SK-N-MC (cell line): ENCODE measurements around the gene ZNF527.

Source experiments
- DNase-seq: peaks from one replicate; pipeline ENCODE4 v3.0.0-alpha.2; 2011; ENCODE audit warnings: low read depth, low spot score
- H3K27ac ChIP-seq: fragments of 200-600 bp; sonication (generic); 2 replicates; pipeline ENCODE4 v1.5.1; 2016; ENCODE audit warnings: mixed run types
- H3K36me3 ChIP-seq: fragments of 200-600 bp; sonication (generic); 2 replicates; pipeline ENCODE4 v1.6.1; 2017; ENCODE audit warnings: antibody characterized with exemption, low read length, mixed read lengths; ENCODE audit not compliant: insufficient read depth
- H3K4me3 ChIP-seq: fragments of 200-600 bp; sonication (generic); 2 replicates; pipeline ENCODE4 v1.5.1; 2016
- H3K9ac ChIP-seq: fragments of 200-600 bp; sonication (generic); 2 replicates; pipeline ENCODE4 v1.8.0; 2017; ENCODE audit warnings: mixed run types, mixed read lengths; ENCODE audit not compliant: insufficient read length
- H3K9me3 ChIP-seq: fragments of 200-600 bp; sonication (generic); 2 replicates; pipeline ENCODE4 v1.6.1; 2017; ENCODE audit warnings: low read depth, mild to moderate bottlenecking, antibody characterized with exemption, low read length, moderate library complexity, mixed read lengths
- EZH2 ChIP-seq: fragments of 200-600 bp; sonication (generic); IDR thresholded peaks from one replicate; pipeline ENCODE4 v1.6.1; 2017; ENCODE audit warnings: antibody characterized with exemption
- FOXP2 ChIP-seq: optimal IDR thresholded peaks from 2 replicates; pipeline ENCODE3; 2011; ENCODE audit warnings: mild to moderate bottlenecking, moderate library complexity; ENCODE audit not compliant: insufficient read depth; ENCODE audit errors: extremely low read length, control extremely low read depth
- POLR2AphosphoS5 ChIP-seq: IDR thresholded peaks from 2 replicates; pipeline ENCODE4 v1.6.1; 2012; ENCODE audit warnings: mild to moderate bottlenecking, low read depth, low read length, borderline replicate concordance

Gene ZNF527

DNA sequence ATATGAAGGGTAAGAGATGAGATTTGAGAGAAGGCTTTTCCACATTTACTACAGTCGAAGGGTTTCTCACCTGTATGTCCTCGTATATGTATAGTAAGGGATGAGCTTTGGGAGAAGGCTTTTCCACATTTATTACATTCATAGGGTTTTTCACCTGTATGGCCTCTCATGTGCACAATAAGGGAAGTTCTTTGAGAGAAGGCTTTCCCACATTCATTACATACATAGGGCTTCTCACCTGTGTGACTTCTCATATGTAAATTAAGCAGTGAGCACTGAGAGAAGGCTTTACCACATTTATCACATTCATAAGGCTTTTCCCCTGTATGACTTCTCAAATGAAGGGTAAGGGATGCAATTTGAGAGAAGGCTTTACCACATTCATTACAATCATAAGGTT, 41.8 kb downstream of the ZNF527 start:
- no peak overlapping the region for H3K27ac ChIP-seq
- no peak overlapping the region for H3K4me3 ChIP-seq
- H3K9ac ChIP-seq, result no peak overlapping the region
- DNase-seq, result no peak
- TF ChIP-seq POLR2AphosphoS5 (no peak), FOXP2 (no peak), EZH2 (no peak)
- H3K36me3 ChIP-seq, result peaks cover 19% of the 10 kb centered on the region
- peaks cover 16% of the 10 kb centered on the region for H3K9me3 ChIP-seq

DNA sequence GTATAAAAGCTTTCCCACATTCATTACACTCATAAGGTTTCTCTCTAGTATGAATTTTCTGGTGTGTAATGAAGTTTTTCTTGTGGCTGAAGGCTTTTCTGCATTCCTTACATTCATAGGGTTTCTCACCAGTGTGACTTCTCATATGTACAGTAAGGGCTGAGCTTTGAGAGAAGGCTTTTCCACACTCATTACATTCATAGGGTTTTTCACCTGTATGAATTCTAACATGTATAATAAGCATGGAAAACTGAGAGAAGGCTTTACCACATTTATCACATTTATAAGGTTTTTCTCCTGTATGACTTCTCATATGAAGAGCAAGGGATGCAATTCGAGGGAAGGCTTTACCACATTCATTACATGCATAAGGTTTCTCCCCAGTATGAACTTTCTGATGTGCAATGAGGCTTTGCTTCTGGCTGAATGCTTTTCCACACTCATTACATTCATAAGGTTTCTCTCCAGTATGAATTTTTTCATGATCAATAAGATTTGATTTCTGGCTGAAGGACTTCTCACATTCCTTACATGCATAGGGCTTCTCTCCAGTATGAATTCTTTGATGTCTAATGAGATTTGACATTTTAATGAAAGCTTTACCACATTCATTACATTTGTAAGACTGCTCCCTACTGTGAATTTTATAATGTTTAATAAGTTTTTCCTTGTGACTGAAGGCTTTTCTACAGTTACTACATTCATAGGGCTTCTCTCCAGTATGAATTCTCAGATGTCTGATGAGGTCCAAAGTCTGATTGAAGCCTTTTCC, 42.6 kb downstream of the ZNF527 start:
- H3K4me3 ChIP-seq, result no peak overlapping the region
- H3K9me3 ChIP-seq, result peaks cover 16% of the 10 kb centered on the region
- TF ChIP-seq EZH2 (no peak), FOXP2 (no peak), POLR2AphosphoS5 (no peak)
- peak; percentile 1 for DNase-seq
- H3K27ac ChIP-seq, result no peak overlapping the region
- H3K36me3 ChIP-seq, result peaks cover 19% of the 10 kb centered on the region
- H3K9ac ChIP-seq, result no peak overlapping the region
